ENCODE data around the gene MAPK6.
"Not testable (repeated sequence)": the region's sequence is repeated elsewhere in the genome, so short reads cannot be mapped to it uniquely, and the experiment has no call there.

The MAPK6 gene

DNA sequence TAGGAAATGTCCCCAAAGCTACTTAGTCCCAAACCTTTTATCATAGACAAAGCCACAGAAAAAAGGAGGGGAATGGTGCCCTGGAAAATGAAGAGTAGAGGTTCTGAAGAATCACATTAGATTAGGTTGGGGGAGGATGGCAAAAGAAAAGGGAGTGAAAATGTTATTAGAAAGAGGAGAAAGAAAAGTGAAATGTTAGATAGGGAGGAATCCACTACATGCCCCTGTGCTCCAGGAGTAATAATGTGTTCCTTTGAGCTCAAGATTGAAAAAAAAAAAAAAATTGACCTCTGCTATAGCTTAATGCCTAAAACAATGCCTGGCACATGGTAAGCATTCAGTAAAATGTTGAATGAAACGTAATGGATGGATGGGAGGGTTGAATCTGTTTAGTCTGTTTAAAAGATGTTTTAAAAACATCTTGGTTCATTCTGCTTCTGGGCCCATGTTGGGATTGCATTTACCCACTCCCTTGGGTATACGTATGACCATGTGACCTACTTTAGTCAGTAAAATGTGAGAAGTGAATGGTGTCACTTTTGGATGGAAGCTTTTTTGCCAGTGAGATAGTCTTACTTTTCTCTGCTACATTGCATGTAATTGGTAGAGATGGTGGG, 19.0 kb downstream of the MAPK6 start:
- DNase-seq (ENCODE audit: low read depth), result no peak
- H3K4me3 ChIP-seq (ENCODE audit: low read depth, low read length), result no peak overlapping the region

DNA sequence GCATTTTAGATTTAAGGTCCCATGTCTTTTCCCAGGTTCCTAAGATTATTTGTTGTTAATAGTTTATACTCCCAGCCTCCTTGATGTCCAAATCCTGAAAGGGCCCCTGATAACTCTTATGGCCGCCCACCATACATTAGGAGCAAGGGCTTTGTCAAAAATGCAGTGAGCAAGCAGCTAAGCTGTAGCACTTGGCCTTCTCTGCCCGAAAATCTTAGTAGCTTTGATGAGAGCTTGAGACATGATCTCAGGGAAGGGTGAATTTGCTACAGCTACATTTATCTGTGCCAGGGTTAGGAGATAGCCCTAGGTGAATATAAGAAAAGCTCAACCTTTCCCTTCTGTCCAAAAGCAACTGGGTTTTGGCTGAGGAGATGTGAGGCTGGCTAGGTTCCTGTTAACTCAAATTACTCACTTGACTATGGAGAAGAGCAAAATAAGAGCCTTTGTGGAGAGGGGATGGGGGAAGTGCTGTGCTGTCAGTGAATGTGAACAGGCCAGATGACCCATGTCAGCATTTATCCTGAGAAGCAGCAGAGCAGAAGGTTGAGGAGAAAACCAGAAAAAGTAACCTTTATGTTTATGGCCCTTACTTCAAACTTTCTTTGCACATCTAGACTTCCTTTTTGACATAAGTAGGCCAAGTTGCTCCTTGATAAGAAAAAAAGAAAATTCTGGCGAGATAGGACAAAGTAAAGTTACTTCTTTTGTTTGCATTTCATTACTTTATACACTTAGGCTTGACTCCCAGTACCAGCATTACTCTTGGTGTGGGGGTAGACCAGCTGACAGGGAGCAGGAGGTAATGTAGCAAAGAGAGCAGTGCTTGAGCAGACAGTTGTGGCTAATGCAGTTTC, 21.1 kb downstream of the MAPK6 start:
- no peak for DNase-seq (ENCODE audit: low read depth)
- H3K4me3 ChIP-seq (ENCODE audit: low read depth, low read length), result no peak overlapping the region

DNA sequence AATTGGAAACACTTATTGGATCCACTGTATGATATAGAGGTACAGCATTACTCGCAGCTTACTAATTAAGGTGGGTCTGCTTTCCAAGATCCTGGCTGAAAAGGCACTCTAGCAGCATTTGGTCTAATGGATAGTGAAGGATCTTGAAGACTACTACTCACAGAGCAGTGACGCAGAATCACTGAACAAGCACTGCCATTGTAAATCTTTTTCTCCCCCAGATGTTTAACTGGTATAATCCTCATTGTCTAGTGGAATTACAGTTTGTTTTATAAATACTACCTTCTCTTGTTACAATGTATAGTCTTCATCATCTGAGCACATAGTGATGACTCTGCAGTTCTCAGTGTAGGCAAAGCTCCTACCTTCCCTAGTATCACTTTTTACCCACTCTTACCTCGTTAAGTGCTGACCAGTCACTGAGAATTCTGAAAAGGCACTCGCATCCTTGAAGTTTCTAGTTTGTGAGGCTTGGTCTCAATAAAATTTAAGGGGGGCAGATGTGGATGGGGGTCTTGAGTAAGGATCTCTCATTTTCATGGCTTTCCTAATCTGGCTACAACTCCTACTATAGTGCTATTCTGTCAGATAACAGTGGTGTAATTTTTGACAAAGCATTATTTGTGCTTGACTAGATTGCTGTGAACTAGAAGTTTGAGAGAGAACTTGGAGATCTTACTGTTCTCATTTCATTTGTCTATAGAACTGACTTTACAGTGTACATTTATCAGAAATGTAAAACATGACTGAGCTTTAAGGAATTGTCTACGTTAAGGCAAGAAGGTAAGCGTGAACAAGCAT, 23.2 kb downstream of the MAPK6 start:
- DNase-seq (ENCODE audit: low read depth), result no peak
- no peak overlapping the region for H3K4me3 ChIP-seq (ENCODE audit: low read depth, low read length)

DNA sequence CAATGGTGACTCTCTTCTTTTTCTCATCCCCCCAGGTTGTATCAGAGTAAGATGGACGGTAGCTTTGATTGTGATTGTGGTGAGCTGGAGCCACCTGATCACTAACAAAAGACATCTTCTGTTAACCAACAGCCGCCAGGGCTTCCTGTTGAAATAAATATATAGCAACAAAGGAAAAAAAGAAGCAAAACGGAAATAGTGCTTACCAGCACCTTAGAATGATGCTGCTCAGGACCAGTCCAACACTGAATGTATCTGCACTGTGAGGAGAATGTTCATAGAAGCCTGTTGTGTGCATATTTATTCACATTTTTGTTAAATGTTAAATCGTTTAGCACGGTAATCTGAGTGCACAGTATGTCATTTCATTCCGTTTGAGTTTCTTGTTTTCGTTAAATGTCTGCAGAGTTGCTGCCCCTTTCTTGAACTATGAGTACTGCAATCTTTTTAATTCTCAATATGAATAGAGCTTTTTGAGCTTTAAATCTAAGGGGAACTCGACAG, 26.8 kb downstream of the MAPK6 start:
- not testable (repeated sequence) for DNase-seq (ENCODE audit: low read depth); H3K4me3 ChIP-seq (ENCODE audit: low read depth, low read length)

DNA sequence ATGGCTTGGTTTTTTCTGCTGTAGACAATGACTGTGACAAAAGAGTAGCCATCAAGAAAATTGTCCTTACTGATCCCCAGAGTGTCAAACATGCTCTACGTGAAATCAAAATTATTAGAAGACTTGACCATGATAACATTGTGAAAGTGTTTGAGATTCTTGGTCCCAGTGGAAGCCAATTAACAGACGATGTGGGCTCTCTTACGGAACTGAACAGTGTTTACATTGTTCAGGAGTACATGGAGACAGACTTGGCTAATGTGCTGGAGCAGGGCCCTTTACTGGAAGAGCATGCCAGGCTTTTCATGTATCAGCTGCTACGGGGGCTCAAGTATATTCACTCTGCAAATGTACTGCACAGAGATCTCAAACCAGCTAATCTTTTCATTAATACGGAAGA, 27.5 kb downstream of the MAPK6 start:
- not testable (repeated sequence) for H3K4me3 ChIP-seq (ENCODE audit: low read depth, low read length); DNase-seq (ENCODE audit: low read depth)

DNA sequence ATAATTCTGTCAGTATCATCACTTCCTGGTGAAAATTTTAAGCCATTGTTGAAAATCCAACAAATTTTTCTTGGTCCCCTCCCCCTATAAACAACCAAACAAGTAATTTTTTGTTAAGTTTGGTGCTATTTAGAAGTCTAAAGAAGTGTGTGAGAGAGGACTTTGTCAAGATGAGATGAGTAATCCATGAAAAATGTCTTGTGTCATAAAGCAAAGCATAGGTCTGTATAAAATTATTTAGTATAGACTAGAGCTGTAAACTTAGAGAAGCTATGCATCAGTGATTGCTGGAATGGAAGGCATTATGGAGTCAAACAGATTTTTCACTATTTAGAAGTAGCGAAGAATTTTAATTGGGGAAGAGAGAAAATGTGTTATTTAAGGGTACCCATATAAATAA, 31.4 kb downstream of the MAPK6 start:
- DNase-seq (ENCODE audit: low read depth), result no peak
- no peak overlapping the region for H3K4me3 ChIP-seq (ENCODE audit: low read depth, low read length)

DNA sequence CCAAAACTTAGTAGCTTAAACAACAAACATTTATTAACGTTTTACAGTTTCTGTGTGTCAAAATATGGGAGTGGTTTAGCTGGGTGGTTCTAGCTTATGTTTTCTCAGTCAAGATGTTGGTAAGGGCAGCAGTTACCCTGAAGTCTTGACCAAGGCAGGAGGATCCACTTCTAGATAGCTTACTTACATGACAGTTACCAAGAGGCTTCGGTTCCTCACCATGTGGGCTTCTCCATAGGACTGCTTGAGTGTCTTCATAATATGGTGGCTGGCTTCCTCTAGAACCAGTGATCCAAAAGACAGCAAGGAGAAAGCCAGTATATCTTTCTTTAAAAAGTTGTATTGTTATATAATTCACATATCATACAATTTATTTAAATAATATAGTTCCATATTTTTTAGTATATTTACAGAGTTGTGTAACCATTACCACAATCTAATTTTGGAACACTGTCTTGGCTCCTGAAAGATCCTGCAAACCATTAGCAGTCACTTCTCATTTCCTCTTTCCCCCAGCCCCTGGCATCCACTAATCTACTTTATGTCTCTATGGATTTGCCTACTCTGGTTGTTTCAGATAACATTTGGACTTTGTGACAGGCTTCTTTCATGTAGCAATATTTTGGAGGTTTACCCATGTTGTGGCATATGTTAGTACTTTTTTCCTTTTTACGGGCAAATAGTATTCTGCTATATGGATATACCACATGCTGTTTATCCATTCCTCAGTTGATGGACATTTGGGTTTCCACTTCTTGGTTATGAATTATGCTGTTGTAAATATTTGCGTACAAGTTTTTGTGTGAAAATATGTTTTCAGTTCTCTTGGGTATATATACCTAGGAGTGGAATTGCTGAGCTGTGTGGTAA, 33.3 kb downstream of the MAPK6 start:
- no peak for DNase-seq (ENCODE audit: low read depth)
- H3K4me3 ChIP-seq (ENCODE audit: low read depth, low read length), result no peak overlapping the region

DNA sequence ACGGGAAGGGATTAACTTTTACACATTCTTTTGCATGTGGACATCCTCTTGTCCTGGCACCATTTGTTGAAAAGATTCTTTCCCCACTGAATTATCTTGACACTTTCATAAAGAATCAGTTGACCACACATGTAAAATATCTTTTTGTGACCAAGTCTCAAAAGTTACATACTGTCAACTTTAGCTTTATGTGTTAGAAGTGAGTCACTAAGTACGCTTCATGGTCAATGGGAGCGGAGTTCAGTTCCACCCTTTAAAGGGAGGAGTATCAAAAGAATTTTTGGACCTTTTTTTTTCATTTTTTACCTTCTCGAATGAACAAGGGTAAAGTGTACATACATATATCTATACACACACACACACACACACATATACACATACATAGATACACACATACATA, 35.4 kb downstream of the MAPK6 start:
- H3K4me3 ChIP-seq (ENCODE audit: low read depth, low read length), result no peak overlapping the region
- DNase-seq (ENCODE audit: low read depth), result no peak

DNA sequence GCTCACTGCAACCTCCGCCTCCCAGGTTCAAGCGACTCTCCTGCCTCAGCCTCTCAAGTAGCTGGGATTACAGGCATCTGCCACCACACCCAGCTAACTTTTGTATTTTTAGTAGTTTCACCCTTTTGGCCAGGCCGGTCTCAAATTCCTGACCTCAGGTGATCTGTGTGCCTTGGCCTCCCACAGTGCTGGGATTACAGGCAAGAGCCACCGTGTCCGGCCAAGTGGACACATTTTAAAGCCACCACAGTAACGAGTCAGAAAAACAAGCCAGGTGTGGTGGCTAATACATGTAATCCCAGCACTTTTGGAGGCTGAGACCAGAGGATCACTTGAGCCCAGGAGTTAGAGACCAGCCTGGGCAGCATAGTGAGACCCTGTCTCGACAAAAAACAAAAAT, 35.8 kb downstream of the MAPK6 start:
- not testable (repeated sequence) for H3K4me3 ChIP-seq (ENCODE audit: low read depth, low read length); DNase-seq (ENCODE audit: low read depth)

DNA sequence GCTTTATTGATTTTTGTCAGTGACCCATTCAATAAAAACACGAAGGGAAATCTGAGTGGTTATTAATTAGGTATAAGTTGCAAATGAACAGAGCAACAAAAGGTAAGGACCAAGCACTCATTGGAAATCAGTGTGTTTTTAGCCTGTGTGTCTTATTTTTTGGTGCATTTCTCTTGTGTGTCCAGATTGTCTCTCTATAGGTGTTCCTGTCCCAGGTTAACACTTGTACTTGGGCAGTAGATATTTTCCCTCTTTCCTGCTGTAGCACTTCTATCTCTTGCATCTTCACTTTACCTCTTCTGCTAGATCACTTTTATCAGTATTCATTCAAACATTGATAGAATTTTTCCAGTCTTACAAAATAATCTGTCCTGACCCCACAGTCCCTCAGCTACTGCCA, 37.0 kb downstream of the MAPK6 start:
- no peak for DNase-seq (ENCODE audit: low read depth)
- no peak overlapping the region for H3K4me3 ChIP-seq (ENCODE audit: low read depth, low read length)

DNA sequence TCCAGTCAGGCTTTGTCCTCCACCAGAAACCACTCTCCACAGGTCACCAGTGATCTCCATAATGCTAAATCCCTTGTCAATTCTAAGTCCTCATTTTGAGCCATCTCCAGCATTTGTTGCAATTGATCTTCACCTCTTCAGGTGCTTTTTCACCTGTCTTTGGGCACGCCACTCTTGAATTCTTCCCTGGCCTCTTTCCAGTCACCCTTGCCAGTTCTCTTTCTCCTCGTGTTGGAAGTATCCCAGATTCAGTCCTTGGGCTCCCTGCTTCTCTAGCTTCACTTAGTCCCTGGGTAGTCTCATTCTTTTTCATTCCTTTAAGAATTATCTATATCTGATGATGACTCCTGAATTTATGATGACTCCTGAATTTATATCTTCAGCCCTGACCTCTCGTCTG, 37.5 kb downstream of the MAPK6 start:
- H3K4me3 ChIP-seq (ENCODE audit: low read depth, low read length), result no peak overlapping the region
- no peak for DNase-seq (ENCODE audit: low read depth)

DNA sequence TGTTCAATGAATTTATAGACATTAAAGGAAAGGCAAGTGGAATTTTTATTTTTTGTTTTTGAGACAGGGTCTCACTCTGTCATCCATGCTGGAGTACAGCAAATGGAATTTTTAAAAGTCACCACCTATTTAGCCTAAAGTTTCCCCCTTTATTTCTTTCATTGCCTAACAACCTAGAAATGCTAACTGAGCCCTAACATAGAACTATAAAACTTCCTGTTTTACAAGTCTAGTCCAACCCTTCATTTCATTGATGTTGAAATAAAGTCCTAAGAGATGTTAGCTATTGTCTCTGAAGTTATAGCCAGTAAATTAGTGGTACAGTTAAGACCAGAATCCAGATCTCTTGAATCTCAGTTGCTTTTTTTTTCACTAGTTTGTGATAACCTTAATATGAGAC, 39.0 kb downstream of the MAPK6 start:
- DNase-seq (ENCODE audit: low read depth), result no peak
- H3K4me3 ChIP-seq (ENCODE audit: low read depth, low read length), result no peak overlapping the region

DNA sequence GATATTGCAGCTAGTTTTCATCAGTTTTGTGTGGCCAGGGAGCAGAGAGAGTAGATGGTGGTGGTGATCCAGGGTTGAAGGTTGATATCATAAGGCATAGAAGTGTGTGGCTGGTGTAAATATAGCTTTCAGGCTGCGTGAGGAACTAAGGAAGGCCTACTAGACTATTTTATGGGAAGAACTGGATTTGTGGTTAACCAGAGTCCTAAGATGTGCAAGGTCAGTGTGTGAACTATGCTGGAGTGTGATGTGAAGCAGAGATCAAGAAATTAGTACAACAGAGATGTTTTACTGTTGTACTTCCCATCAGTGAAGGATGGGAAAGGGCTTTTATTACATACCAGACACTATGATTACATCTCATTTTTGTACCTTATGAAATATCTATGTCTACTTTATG, 41.5 kb downstream of the MAPK6 start:
- H3K4me3 ChIP-seq (ENCODE audit: low read depth, low read length), result no peak overlapping the region
- DNase-seq (ENCODE audit: low read depth), result no peak

DNA sequence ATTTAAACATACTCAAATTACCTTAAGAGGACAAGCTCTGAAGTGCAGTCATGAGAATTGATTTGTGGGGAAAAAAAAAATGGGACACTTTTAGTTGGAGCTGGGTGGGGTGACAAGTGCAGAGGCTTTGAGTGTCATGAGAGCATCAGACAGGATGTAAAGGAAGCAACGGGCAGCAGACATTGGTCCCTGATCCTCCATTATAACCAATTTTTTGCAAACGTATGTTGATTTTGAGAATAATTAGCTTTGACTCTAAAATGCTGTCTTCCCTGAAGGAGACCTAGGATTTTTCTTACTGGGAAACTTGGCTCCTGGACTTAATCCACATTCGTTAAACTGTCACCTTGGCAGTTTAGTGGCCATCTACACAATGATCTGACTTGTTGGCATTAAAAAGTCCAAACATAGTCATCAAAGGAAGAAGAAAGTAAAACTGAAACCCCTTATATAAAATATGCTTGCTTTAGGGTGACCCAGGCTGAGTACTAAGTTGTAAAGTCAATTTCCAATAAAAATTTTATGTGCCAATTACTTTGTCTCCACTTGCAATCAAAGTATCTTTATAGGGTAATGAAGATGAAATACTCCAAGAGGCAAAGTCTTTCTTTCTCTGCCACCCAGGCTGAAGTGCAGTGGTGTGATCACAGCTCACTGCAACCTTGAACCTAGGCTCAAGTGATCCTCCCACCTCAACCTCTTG, 48.0 kb downstream of the MAPK6 start:
- no peak for DNase-seq (ENCODE audit: low read depth)
- no peak overlapping the region for H3K4me3 ChIP-seq (ENCODE audit: low read depth, low read length)

DNA sequence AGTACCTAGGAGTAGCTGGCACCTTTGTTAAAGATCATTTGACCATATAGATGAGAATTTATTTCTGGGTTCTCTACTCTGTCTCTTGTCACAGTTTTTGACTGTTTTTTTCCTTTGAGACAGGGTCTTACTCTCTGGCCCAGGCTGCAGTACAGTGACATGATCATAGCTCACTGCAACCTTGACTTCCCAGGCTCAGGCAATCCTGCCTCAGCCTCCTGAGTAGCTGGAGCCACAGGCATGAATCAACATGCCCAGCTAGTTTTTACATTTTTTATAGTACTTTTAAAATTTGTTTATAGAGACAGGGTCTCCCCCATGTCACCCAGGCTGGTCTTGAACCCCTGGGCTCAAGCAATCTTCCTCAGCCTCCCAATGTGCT, 48.5 kb downstream of the MAPK6 start:
- DNase-seq (ENCODE audit: low read depth), result no peak
- no peak overlapping the region for H3K4me3 ChIP-seq (ENCODE audit: low read depth, low read length)

DNA sequence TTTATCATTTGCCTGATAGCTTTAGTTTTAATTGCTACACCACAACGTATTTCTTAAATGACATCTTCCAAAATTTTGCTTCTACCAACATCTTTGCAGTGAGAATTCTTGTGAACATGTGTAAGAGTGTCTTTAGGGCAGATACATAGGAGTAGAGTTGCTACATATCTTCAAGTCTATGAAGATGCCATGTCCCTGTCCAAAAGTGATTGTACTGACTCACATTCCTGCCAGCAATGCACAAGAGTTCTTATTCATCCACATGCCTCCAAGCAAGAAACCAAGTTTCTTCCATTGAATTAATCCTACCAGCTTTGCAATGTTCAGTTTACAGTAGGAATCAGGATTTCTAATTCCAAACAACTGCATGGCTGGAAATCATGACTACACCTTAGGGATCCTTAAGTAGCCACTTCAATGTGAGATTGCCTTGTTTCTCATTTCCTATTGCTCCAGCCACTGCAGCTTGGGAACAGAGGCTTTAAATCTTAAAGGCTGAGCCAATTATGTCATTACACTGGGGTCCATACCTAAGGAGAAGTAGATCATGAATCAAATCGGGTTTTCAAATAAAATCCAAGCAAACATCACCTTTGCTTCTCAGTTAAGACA, 49.1 kb downstream of the MAPK6 start:
- no peak for DNase-seq (ENCODE audit: low read depth)

DNA sequence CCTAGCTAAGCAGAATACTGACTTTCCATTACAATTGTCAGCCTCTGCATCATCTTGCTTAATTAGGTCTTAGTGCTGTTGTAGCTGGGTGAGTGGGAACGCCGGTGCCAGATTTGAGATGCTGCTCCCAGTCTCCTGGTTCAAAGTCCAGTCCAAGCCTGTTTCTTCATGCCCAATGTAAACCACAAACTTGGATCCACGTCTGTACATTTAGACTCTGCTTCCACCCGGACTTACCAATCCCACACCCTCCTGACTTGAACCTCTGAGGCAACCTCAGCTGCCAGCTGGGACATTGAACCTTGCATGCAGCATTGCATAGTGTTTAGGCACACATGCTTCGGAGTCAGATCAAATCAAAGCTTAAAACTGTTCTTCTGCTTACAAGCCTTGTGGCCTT, 50.5 kb downstream of the MAPK6 start:
- no peak for DNase-seq (ENCODE audit: low read depth)
- H3K4me3 ChIP-seq (ENCODE audit: low read depth, low read length), result no peak overlapping the region

More for the DNA sequence above, 49.1 kb downstream of the MAPK6 start:
- no peak overlapping the region for H3K4me3 ChIP-seq (ENCODE audit: low read depth, low read length)

DNA sequence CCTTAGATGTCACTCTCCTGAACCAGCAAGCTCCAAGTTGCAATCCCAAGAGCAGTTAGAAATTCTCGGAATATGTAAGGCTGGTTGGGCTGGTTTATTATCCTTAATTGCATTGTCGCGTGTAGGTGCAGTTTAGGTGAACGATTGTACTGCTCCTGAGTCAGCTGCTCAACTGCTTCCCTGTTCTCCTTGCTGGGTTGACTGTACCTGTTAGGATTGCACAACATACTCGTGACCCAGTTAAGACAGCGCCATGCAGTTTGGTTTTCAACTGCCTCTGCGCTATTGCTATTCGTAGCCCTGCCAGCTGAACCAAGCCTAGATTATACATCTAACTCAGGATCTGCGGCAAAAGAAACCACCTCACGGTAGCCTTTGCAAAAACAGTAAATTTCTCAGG, 52.6 kb downstream of the MAPK6 start:
- no peak overlapping the region for H3K4me3 ChIP-seq (ENCODE audit: low read depth, low read length)
- no peak for DNase-seq (ENCODE audit: low read depth)

Data from skeletal muscle cell (primary cell).